ENCODE data around the gene TSPAN9. TPM values are rescaled to one million over a fixed set of nuclear protein-coding genes. Genes with fewer than 3 reads are reported as not detected.

Gene TSPAN9
- total RNA-seq, 4 donors from 2014 or later: 13.7 to 35.4 (median 26.7) TPM

DNA sequence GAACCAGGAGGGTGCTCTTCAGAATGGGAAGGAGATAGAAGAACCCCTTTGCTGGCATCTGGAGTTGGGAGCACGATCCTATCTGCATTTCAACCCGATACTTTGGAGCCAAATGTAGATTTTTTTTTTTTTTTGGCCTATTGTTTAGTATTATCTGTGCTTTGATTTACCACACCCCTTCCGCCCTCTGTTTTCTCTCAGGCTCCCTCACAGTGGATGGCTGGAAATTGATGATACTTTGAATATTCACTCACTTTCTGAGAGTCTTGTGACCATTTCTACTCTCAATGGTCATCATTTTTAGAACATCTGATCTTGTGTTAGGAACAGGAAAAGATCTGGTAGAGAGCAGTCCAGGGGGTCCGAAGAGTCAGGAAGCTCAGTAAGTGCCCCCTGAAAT, 9.0 kb downstream of the TSPAN9 start:
- Histone ChIP-seq H3K27ac (replicated peaks in 1 of 4) (no peak overlapping the region), H3K9me3 (no peaks in the 10 kb centered on the region), H3K4me3 (no peak overlapping the region), H3K4me1 (peaks cover 15 to 51% (median 34%) of the 10 kb centered on the region in 4 donors), H3K36me3 (peaks cover 0 to 23% (median 9%) of the 10 kb centered on the region in 4 donors), H3K27me3 (no peaks in the 10 kb centered on the region)
- TF ChIP-seq POLR2A (IDR thresholded peaks at IDR 0.05; ENCODE audit: low read depth) (no peak), POLR2AphosphoS5 (IDR thresholded peaks at IDR 0.05) (no peak), EP300 (IDR thresholded peaks at IDR 0.05) (no peak)
- TF ChIP-seq, protein P1, sequence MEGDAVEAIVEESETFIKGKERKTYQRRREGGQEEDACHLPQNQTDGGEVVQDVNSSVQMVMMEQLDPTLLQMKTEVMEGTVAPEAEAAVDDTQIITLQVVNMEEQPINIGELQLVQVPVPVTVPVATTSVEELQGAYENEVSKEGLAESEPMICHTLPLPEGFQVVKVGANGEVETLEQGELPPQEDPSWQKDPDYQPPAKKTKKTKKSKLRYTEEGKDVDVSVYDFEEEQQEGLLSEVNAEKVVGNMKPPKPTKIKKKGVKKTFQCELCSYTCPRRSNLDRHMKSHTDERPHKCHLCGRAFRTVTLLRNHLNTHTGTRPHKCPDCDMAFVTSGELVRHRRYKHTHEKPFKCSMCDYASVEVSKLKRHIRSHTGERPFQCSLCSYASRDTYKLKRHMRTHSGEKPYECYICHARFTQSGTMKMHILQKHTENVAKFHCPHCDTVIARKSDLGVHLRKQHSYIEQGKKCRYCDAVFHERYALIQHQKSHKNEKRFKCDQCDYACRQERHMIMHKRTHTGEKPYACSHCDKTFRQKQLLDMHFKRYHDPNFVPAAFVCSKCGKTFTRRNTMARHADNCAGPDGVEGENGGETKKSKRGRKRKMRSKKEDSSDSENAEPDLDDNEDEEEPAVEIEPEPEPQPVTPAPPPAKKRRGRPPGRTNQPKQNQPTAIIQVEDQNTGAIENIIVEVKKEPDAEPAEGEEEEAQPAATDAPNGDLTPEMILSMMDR (IDR thresholded peaks at IDR 0.05): no peak
- no peak for DNase-seq (ENCODE audit: extremely low spot score)
- intact Hi-C loops (cut with DNase I): no loop called here
- WGBS: 87% methylated on average over 4 of the region's 4 CpGs

DNA sequence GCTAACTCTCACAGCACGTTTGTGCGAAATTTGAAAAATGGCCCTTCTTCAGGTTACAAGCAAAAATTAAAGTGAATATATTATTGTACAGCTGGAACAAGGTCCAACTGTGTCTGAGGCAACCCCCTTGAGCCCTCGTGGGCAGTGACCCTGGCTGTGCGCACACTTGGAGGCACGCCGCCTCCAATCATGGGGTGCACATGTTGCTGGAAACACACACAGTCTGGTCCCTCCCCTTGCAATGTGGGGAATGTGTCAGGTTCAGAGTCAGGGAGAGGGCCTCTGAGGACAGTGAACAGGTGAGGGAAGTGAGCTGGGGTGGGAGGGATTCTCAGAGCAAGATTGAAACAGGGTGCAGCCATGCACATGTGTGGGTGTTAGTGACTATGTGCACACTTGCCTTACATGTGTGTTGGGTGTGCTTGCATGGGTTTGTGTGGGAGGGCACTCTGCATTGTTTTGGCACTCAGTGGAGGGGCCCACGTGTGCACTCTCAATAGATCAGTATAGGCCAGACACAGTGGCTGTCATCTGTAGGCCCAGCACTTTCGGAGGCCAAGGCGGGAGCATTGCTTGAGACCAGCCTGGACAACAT, 9.6 kb downstream of the TSPAN9 start:
- Histone ChIP-seq H3K27me3 (no peaks in the 10 kb centered on the region), H3K4me3 (no peak overlapping the region), H3K27ac (replicated peaks in 1 of 4) (no peak overlapping the region), H3K9me3 (no peaks in the 10 kb centered on the region), H3K36me3 (peaks cover 0 to 23% (median 9%) of the 10 kb centered on the region in 4 donors), H3K4me1 (peaks cover 22 to 57% (median 39%) of the 10 kb centered on the region in 4 donors)
- intact Hi-C loops (cut with DNase I): no loop called here
- no peak for DNase-seq (ENCODE audit: extremely low spot score)
- WGBS: over 99% methylated on average over 9 of the region's 9 CpGs
- no peak for TF ChIP-seq POLR2A (IDR thresholded peaks at IDR 0.05; ENCODE audit: low read depth)
- no peak for TF ChIP-seq POLR2AphosphoS5 (IDR thresholded peaks at IDR 0.05)
- TF ChIP-seq EP300 (IDR thresholded peaks at IDR 0.05): no peak
- TF ChIP-seq, protein P1 (IDR thresholded peaks at IDR 0.05): no peak

DNA sequence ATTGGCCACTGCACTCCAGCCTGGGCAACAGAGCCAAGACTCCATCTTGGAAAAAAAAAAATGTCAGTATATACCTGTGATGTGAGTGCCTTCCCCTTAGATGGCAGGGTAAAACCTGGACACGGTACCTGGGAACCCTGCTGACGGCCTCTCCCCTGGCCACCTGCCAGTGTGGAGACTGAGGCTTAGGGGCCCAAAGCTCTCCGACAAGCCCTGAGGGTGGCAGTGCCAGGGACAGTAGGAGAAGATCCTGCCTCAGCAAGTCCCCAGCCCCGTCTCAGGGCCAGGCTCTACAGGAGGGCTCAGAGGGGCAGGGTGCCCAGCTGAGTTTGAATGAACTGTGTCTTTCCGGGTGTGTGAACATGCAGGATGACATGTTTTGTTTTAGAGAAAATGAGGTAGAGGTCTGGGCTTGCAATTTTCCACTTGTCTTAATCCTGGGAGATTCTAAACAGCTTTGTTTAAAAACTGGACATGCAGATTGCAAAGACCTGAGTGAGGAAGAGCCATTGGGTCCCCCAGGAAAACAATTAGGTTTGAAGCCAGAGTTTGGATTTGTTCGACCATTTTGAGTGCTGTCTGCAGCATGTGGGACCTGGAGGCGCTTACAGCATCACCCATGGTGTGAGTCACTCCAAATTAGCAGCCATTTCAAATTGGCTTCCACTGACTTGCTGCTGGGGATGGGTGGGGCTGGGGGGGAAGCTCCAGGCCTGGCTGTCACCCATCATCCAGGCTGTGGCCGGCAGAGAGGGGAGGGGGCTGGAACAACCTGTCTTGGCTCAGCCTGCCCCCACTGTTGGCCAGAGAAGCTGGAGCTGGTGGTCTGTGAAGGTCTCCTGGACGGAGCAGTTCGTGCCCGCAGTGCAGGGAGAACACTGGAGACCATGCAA, 10.8 kb downstream of the TSPAN9 start:
- TF ChIP-seq POLR2AphosphoS5 (IDR thresholded peaks at IDR 0.05) (no peak), POLR2A (IDR thresholded peaks at IDR 0.05; ENCODE audit: low read depth) (no peak), EP300 (IDR thresholded peaks at IDR 0.05) (no peak)
- TF ChIP-seq, protein P1 (IDR thresholded peaks at IDR 0.05): no peak
- H3K36me3 ChIP-seq: peaks cover 0 to 23% (median 9%) of the 10 kb centered on the region in 4 donors
- H3K27me3 ChIP-seq: no peaks in the 10 kb centered on the region
- peaks cover 24 to 69% (median 48%) of the 10 kb centered on the region in 4 donors for H3K4me1 ChIP-seq
- intact Hi-C loops (cut with DNase I): no loop called here
- no peak overlapping the region for H3K27ac ChIP-seq (replicated peaks in 1 of 4)
- H3K9me3 ChIP-seq: no peaks in the 10 kb centered on the region
- no peak overlapping the region for H3K4me3 ChIP-seq
- WGBS: 85% methylated on average over 9 of the region's 11 CpGs
- DNase-seq (ENCODE audit: extremely low spot score): no peak

DNA sequence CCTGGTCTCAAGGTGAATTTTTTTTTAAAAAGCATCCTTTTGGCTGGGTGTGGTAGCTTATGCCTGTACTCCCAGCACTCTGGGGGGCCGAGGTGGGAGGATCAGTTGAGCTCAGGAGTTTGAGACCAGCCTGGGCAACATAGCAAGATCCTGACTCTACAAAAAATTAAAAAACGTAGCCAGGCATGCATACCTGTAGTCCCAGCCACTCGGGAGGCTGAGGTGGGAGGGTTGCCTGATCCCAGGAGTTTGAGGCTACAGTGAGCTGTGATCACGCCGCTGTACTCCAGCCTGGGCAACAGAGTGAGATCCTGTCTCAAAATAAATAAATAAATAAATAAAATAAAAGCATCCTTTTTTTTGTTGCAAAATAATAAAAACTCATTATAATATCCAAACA, 12.4 kb downstream of the TSPAN9 start:
- H3K36me3 ChIP-seq: peaks cover 0 to 14% (median 4%) of the 10 kb centered on the region in 4 donors
- no peaks in the 10 kb centered on the region for H3K27me3 ChIP-seq
- TF ChIP-seq, protein P1 (IDR thresholded peaks at IDR 0.05): no peak
- TF ChIP-seq POLR2A (IDR thresholded peaks at IDR 0.05; ENCODE audit: low read depth) (no peak), POLR2AphosphoS5 (IDR thresholded peaks at IDR 0.05) (no peak), EP300 (IDR thresholded peaks at IDR 0.05) (no peak)
- H3K4me3 ChIP-seq: no peak overlapping the region
- DNase-seq (ENCODE audit: extremely low spot score): no peak
- intact Hi-C loops (cut with DNase I): no loop called here
- H3K4me1 ChIP-seq: peaks cover 24 to 67% (median 43%) of the 10 kb centered on the region in 4 donors
- 98% methylated on average over 5 of the region's 5 CpGs for WGBS
- H3K27ac ChIP-seq (replicated peaks in 1 of 4): no peak overlapping the region
- H3K9me3 ChIP-seq: no peaks in the 10 kb centered on the region
